ENCODE measurements around the gene SIGMAR1. TPM values are rescaled to one million over a fixed set of nuclear protein-coding genes. Genes with fewer than 3 reads are reported as not detected.

The SIGMAR1 gene
- total RNA-seq, 4 donors from 2014 or later, result 34.1 to 86.7 (median 68.7) TPM

GRCh38 chr9:34675048-34675714 is 37.6 kb upstream of the SIGMAR1 start:
- TF ChIP-seq, protein P1, sequence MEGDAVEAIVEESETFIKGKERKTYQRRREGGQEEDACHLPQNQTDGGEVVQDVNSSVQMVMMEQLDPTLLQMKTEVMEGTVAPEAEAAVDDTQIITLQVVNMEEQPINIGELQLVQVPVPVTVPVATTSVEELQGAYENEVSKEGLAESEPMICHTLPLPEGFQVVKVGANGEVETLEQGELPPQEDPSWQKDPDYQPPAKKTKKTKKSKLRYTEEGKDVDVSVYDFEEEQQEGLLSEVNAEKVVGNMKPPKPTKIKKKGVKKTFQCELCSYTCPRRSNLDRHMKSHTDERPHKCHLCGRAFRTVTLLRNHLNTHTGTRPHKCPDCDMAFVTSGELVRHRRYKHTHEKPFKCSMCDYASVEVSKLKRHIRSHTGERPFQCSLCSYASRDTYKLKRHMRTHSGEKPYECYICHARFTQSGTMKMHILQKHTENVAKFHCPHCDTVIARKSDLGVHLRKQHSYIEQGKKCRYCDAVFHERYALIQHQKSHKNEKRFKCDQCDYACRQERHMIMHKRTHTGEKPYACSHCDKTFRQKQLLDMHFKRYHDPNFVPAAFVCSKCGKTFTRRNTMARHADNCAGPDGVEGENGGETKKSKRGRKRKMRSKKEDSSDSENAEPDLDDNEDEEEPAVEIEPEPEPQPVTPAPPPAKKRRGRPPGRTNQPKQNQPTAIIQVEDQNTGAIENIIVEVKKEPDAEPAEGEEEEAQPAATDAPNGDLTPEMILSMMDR (IDR thresholded peaks at IDR 0.05; ENCODE audit: low read depth), result no peak

DNA sequence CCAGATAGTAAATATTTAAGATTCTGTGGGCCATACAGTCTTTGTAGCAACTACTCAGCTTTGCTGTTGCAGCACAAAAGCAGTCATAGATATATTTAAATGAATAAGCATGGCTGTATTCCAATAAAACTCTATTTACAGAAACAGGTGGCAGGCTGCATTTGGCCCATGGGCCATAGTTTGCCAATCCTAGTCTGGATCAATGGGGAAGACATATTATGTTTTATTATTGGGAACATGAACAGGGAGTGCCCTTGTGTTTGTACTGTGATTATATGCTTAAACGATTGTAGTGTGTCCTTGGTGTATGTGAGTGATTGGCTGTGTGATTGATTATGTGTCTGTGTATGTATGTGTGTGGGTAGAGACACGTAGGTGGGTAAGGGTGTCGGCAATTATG is 36.9 kb upstream of the SIGMAR1 start:
- TF ChIP-seq, protein P1 (IDR thresholded peaks at IDR 0.05; ENCODE audit: low read depth), result no peak

- TF ChIP-seq, protein P1 (IDR thresholded peaks at IDR 0.05; ENCODE audit: low read depth), result no peak
Observed at GRCh38 chr9:34671307-34671706, 33.7 kb upstream of the SIGMAR1 start.

GRCh38 chr9:34669809-34670562 is 32.4 kb upstream of the SIGMAR1 start:
- TF ChIP-seq, protein P1 (IDR thresholded peaks at IDR 0.05; ENCODE audit: low read depth), result no peak

- TF ChIP-seq, protein P1 (IDR thresholded peaks at IDR 0.05; ENCODE audit: low read depth), result no peak
Observed at GRCh38 chr9:34665381-34666250, 28.0 kb upstream of the SIGMAR1 start.

GRCh38 chr9:34665067-34665380 is 27.4 kb upstream of the SIGMAR1 start:
- TF ChIP-seq, protein P1 (IDR thresholded peaks at IDR 0.05; ENCODE audit: low read depth), result no peak

Data from subcutaneous adipose tissue (tissue), 4 donors.